GM19328 (cell line): ENCODE data around the gene OGFOD3.
"Not testable (repeated sequence)": the region's sequence is repeated elsewhere in the genome, so short reads cannot be mapped to it uniquely, and the experiment has no call there.

Experiments used
- ATAC-seq: cut with Tn5 transposase; IDR thresholded peaks from one replicate; pipeline ENCODE4 v1.9.1; 2021; ENCODE audit warnings: mild to moderate bottlenecking, moderate library complexity; ENCODE audit not compliant: unreplicated experiment

OGFOD3 gene, protein sequence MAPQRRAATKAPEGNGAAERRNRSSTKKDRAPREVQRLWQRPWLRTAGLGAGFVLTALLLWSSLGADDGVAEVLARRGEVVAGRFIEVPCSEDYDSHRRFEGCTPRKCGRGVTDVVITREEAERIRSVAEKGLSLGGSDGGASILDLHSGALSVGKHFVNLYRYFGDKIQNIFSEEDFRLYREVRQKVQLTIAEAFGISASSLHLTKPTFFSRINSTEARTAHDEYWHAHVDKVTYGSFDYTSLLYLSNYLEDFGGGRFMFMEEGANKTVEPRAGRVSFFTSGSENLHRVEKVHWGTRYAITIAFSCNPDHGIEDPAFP

DNA sequence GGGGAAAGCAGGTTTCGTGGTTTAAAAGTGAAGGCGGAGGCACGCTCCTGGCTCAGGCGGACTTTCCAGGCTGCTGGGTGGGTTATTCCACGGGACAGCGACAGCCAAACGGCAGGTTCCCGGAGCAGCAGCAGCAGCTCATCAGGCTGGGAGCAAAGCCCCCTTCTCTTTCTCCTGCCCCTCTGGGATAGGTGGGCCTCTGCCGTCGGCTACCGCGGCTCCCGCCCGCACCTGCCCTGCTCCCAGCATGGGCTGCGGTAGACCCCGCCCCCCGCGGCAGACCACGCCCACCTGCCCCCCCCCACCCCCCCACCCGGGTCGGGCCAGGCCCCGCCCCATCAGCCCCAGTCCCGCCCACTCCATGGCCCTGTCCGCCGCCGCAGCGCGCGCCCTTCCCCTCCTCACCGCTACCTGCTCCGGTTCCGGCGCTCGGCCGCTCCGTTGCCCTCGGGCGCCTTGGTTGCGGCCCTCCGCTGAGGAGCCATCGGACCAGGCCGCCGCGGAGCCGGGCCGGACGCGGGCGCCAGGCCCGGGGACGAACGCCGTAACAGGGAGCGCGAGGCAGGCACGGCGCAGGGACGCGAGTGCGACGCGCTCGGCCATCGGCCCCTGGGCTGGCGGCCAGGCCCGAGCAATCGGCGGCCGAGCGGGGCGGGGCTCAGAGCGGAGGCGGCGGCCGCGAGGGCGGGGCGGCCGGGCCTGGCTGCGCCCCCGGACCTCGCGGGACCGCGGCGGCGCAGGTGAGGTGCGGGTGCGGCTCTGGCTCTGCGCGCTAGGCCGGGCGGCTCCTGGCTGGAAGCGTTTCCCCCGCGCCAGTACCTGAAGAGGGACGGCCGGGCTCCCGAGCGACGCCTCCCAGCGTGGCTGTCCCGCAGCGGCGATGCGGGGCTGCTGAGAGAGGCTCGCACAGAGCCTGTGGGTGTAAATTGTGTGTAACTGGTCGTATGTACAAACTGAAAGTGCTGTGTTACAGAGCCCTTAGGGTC is at the start of gene OGFOD3, which contains the start of gene HEXD:
Gene OGFOD3 (minus strand): TSS at position 586 of the 986 bp plus-strand sequence. CDS start 101 bp downstream, at position 485.
Gene HEXD (plus strand): TSS at position 347 of the 986 bp plus-strand sequence. CDS start 1,453 bp downstream, outside the sequence.
- peak; percentile 83 for ATAC-seq

DNA sequence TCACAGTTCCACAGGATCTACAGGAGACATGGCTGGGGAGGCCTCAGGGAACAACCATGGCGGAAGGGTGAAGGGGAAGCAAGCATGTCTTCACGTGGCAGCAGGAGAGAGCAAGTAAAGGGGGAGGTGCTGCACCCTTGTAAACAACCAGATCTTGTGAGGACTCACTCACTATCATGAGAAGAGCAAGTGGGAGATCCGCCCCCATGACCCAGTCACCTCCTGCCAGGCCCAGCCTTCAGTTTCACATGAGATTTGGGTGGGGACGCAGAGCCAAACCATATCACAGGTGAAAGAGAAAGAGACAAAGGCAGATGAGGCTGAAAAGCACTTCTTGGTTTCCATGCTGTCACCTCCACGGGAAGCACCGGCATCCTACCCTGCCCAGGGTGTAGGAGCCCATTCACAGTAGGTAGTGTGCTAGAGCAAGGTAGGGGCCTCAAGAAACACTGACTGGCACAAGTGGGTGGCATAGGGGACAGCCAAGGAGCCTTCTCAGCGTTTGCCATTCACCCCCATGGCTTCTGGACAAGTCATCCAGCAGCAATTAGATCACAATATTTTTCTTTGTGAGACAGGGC is 46.7 kb upstream of the OGFOD3 start:
- ATAC-seq = no peak

DNA sequence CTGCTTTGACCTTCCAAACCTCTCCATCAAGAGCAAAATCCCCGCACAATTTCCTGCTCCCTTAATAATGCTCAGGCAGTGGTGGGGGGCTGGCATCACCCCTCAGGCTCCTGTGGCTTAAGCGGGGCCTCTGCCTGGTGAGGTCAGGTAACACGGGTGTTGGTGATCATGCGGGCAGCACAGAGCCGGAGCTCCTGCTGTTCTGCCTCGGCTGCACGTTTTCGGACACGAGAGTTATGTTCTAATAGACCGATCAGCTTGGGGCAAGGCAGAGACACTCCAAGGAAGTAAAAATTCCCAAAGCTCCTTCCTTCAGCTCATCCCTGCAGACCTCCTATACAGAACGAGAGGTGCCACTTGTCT is 46.2 kb upstream of the OGFOD3 start:
- no peak for ATAC-seq

DNA sequence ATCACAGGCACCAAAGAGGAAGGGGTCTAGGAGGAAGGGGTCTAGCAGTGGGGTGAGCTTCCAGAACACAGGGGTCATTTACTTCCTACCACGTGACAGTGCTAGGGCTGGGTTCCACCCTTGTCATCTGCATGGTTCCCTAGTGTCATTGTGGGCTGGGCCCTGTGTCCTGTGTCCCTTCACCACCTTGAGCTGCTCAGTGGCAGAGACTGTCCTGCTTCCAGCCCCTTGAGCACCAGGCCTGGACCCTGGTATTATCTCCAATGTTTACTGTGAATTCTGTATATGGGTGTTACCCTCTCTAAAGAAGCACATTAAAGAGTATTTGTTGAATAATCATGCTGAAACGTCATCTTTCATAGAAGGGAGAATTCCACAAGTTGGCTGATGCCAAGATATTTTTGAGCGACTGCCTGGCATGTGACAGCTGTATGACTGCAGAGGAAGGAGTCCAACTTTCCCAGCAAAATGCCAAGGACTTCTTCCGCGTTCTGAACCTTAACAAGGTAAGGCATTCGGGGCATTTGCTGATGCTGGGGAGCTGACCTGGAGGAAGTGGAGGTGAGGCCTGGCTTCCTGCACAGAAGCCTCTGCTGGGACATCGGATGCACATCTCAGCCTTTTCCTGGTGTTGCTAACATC is 45.7 kb upstream of the OGFOD3 start:
- ATAC-seq = no peak

DNA sequence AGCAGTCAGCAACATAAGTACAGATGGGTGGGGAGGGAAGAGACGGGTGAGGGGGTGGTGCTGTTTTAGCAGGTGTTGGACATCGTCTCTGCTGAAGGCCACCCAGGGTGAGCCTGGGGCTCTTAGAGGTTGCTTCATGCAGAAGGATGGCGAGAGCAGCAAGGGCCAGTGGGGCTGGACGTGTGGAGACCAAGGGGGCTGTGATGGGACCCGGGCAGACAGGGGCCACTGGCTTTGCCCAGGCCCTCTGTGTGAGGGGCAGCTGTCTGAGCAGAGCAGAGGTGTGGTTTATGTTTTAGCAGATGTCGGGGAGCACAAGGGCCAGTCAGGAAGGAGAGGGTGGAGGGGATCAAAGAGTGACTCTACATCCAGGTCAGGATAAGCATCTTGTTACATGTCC is 45.0 kb upstream of the OGFOD3 start:
- ATAC-seq = no peak

DNA sequence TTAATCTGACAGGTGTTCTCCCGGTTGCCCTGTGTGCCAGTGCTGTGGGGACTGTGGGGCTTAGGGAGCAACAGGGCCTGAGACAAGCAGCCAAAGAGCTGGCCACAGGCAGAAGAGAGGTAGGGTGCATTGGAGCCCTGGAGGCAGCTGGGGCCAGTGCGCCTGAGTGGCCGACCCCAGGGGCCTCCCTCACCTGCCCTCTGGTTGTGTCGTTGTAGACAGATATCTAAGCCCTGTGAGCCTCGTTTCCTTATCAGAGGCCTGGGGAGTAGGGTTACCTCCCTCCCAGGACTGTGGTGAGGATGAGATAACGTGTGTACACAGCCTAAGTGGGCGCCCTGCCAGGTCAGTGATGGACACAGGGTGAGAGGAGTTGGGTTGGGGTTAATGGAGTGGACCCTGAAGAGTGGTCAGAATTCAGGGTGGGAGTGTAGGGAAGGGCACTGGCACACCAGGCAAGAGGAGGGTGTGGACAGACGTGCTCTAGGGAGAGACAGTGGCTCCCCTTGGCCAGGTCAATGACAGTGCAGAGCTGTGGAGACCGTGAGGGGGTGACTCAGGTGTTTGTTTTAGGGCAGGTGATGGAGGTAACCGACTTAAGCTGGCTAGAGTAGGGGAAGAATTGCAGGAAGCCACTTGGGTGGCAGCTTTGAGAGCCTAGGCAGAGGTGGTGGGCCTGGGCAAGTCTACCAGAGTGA is 43.6 kb upstream of the OGFOD3 start:
- no peak for ATAC-seq

DNA sequence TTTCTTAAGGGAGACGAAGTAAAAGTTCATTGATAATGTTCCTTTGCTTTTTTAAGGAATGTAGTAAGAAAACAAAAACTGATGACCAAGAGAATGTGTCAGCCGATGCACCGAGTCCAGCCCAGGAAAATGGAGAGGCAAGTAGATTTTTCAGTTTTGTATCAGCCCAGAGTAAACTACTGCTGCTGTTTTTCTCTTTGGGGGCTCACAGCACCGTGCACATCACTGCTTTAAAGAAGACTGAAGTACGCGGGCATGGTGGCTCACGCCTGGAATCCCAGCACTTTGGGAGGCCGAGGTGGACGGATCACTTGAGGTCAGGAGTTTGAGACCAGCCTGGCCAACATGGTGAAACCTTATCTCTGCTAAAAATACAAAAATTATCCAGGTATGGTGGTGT is 41.5 kb upstream of the OGFOD3 start:
- ATAC-seq = not testable (repeated sequence)

DNA sequence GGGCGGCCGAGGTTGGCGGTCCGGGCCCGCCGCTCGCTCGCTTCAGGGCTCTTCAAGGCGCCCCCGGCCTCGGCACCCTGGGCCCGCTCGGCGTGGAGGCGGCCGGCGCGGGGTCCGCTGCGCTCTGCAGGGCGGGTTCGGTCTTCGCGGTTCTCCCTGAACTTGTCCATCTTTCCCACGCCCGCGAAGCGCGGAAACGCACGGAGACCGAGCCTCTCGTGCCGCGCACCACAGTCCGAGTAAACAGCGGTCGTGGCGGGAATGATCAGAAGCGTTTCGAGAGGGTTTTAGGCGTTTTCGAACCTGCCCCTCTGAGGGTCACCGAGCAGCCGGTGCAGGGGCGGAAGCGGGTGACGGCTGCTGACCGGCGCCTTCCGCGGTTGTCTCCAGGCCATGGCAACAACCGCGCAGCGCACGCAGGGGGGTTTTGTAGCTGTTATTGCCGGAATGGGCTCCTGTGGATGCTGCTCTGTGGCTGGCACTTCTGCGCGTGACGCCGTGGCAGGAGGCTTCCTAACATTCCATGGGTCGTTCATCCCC is 40.6 kb upstream of the OGFOD3 start:
- no peak for ATAC-seq

DNA sequence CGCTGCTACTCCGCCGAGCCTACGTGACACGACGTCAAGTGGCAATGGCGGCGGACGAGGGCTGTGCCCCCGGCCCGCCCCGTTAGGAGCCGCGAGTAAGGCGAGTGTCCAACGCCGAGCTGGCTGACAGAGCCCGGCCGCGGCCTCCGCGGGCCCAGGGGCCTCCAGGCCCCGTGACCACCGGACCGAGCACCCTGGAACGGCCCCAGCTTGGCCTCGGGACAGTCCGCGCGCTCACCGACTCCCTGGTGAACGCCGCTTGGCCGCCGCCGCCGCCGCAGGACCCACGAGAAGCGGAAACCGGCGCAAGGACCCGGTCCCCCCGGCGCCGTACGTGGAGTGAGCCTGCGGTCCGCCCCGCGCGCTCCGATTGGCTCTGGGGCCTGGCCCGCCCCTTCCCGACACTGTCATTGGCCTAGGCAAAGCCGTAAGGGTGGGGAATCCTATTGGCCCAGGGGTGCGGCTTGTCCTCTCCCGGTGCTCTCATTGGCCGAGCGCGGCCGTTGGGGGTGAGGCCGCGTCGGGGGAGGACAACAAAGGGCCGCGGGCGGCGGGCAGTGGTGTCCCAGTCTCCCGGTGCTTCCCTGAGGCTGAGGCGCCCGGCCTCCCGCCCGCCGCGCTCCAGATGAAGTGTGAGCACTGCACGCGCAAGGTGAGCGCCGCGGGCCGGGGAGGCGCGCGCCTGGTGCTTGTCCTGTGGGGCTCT is 39.9 kb upstream of the OGFOD3 start, which contains the start of gene NARF:
Gene NARF (plus strand): TSS at position 563 of the 706 bp plus-strand sequence. CDS start 63 bp downstream, at position 626.
- peak; percentile 95 for ATAC-seq

DNA sequence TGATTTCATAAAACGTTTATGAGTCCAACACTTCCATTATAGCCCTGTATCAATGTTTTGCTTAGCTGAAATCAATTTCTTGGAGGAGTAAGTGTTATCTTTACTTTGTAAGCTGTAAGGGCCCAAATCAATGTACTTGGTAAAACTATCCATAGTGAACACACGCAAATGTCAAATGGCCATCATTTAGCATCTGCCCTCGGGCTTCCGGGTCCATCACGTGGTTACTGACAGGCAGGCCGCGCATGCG is 39.5 kb upstream of the OGFOD3 start:
- ATAC-seq = no peak

DNA sequence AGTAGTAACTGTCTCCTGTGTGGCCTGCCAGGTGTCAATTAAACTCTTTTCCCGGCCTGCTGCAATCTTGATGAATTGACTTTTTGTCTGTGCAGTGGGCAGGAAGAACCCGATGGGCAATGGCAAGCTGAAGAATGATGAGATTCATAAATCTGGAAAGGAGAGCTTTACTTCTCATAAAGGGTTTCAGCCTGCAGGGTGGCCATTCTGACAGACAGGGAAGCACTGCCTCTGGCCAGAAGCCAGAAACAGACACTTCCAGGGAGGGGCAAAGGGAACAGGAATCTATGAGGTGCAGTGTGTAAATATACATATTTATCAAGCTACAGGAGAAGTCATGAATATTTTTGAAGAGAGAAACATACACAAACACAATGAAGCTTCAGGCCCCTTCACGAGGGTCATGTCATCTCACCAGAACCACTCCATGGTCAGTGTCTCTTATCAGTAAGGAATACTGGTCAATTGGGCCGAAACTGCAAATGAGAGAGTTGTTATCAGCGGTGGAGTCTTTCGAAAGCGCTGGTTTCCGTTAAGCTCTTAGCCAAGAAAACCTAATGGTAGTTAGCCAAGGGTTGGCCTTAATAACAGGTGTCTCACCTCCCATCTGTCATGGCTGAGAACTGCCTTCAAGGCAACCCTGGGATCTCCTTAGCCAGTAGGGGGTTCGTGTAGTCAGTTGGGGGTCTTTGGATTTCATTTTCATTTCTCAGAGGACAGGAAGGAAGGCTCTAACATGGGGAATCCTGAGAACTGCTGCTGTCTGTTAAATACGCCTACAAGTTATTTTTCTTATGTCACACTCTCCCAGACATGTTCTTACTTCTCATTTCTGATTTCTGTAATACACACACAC is 38.9 kb upstream of the OGFOD3 start:
- no peak for ATAC-seq

DNA sequence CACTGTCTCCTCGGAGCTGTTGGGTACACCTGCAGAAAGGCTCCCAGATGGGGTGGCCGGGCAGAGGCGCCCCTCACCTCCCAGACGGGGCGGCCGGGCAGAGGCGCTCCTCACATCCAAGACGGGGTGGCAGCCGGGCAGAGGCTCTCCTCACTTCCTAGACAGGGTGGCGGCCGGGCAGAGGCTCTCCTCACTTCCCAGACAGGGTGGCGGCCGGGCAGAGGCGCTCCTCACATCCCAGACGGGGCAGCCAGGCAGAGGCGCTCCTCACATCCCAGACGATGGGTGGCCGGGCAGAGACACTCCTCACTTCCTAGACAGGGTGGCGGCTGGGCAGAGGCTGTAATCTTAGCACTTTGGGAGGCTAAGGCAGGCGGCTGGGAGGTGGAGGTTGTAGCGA is 35.3 kb upstream of the OGFOD3 start:
- not testable (repeated sequence) for ATAC-seq

DNA sequence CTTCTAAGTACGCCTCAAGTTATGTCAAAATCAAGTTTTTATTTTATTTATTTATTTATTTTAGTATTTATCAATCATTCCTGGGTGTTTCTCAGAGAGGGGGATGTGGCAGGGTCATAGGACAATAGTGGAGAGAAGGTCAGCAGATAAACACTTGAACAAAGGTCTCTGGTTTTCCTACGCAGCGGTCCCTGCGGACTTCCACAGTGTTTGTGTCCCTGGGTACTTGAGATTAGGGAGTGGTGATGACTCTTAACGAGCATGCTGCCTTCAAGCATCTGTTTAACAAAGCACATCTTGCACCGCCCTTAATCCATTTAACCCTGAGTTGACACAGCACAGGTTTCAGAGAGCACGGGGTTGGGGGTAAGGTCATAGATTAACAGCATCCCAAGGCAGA is 34.8 kb upstream of the OGFOD3 start:
- ATAC-seq = not testable (repeated sequence)

DNA sequence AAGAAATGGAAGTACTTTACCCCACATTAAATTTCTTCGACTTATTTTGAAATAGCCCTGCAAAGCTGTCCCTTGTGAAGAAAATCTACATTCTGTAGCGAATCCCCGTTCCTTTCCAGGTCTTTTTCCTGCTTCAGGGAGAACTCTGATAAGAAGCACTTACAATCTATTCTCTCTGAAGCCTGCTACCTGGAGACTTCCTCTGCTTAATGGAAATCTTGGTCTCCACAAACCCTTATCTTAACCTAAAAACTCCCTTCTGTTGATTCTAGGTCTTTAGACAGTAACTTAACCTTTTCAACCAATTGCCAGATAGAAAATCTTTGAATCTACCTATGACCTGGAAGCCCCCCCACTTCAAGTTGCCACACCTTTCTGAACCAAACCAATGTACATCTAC is 33.8 kb upstream of the OGFOD3 start:
- ATAC-seq = no peak

DNA sequence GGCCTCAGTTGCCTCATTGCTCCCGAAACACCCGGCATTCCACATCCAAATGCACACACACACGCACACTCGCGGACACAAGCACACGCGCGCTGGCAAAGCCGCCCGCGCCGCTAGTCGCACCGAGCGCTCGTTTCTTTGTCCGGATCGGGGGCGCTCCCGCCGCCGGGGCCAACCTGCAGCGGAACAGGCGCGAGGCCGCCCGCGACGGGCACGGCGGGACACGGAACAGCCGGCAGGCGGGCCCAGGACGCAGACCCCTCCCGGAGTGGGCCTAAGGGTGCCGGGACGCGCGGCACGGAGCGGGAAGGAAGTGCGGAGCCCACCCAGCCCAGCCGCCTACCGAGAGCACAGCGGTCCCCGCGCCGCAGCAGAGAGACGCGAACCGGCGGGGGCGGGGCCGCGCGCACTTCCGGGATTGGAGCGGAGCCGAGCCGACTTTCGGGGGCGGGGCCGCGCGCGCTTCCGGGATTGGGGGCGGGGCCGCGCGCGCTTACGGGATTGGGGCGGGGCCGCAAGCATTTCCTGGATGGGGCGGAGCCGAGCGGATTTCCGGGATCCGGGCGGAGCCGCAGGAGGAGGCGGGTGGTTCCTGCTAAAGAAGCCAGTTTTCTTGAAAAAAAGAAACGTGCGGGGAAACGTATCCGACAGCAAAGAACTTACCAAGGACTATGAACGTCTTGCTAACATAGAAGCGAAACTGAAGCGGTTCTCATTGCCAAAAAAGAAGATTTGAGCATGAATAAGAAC is 32.1 kb upstream of the OGFOD3 start, which contains the start of gene CYBC1:
Gene CYBC1 (minus strand): TSS at position 396 of the 750 bp plus-strand sequence. CDS start 1,498 bp downstream, outside the sequence.
- ATAC-seq = peak; percentile 70

DNA sequence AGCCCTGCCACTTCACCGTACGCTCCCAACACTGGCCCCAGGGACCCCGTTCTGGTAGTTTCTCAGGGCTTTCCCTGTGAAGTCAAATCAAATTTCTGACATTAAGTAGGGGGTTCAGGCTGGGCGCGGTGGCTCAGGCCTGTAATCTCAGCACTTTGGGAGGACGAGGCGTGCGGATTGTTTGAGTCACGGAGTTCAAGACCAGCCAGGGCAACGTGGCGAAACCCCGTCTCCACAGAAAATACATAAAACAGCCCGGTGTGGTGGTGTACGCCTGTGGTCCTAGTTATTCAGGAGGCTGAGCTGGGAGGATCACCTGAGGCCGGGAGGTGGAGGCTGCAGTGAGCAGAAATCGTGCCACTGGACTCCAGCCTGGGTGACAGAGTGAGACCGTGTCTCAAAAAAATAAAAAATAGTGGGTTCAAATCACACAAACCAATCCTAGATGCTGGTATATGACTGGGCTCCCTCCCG is 31.5 kb upstream of the OGFOD3 start:
- no peak for ATAC-seq

DNA sequence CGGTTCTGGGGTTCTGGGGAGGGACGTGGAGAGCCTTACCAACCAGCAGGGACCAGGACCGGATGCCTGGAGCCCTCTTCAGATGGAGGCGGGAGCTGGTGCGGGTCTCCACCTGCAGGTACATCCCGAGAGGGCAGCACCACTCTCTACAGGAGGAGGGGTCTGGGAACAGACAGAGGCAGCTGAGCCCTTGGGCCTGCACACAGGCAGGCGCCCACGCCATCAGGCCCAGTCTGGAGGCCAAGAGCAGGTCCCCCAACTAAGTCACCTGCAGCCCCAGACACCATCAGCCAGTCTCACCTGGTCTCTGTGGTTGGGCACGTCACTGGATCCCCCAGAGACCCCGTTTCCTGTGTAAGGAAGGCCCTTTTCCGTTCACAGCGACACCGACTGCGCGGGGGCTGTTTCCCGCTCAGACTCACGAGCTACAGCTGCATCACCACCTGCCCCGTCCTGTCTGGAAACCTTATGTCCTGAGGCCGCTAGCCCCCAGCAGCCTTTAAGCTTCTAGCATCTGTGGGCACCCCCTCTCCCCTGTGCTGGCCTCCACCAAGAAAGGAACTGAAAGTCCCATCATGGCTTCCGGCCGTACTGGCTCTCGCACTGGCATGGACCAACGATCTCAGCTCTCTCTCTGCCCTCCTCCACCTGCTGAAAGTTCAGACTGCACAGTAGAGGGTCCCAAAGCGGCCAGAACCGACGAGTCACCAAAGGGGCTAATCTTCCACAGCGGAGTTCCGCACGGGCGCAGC is 30.9 kb upstream of the OGFOD3 start:
- no peak for ATAC-seq
